Measurements from ENCODE around the gene UBC.
"Not testable (repeated sequence)": the region's sequence is repeated elsewhere in the genome, so short reads cannot be mapped to it uniquely, and the experiment has no call there.

UBC gene

GRCh38 chr12:124915239-124916236 is 1.1 kb upstream of the UBC start:
- H3K27me3 ChIP-seq (replicated peaks in 2 of 5; ENCODE audit: control insufficient read depth in 4 of 5, insufficient read depth in 5 of 5, low read length in 4 of 5), result no peaks in the 10 kb centered on the region
- 9% methylated on average over 12 of the region's 21 CpGs for WGBS (ENCODE audit: insufficient coverage)
- H3K36me3 ChIP-seq (ENCODE audit: control insufficient read depth in 4 of 4, insufficient read depth in 4 of 4, low read length in 3 of 4), result peaks cover 2 to 24% (median 14%) of the 10 kb centered on the region in 4 experiments
- peak in 2 of 3 donors; percentile 71 to 82 for DNase-seq
- H3K27ac ChIP-seq (ENCODE audit: insufficient read depth in 1 of 2, low read depth in 1 of 2, low read length in 2 of 2, poor library complexity in 1 of 2, severe bottlenecking in 2 of 2), result peak overlapping the region; percentile 100
- POLR2A ChIA-PET, result interaction anchor here (0.9 to 2.8 kb wide), 2 partner anchors 12 to 24 kb away, joined by 3 to 36 read pairs; no protein-coding TSS in a partner anchor
- H3K9me3 ChIP-seq (ENCODE audit: control extremely low read depth in 1 of 5, control insufficient read depth in 4 of 5, insufficient read depth in 2 of 5, low read depth in 1 of 5, low read length in 4 of 5), result no peaks in the 10 kb centered on the region
- H3K4me1 ChIP-seq (ENCODE audit: control extremely low read depth in 1 of 4, control insufficient read depth in 4 of 4, insufficient read depth in 4 of 4, low read length in 3 of 4), result peaks cover 42 to 72% (median 59%) of the 10 kb centered on the region in 4 experiments
- H3K4me3 ChIP-seq (ENCODE audit: control insufficient read depth in 1 of 7, extremely low read depth in 1 of 7, insufficient read depth in 4 of 7, low read depth in 2 of 7, low read length in 6 of 7), result peak overlapping the region; percentile 86 to 99 (median 97)
- CTCF ChIA-PET, result interaction anchor here (0.6 to 8.6 kb wide), 4 partner anchors 9 to 24 kb away, joined by 3 to 96 read pairs (median 6); no protein-coding TSS in a partner anchor

- H3K9me3 ChIP-seq (ENCODE audit: control extremely low read depth in 1 of 5, control insufficient read depth in 4 of 5, insufficient read depth in 2 of 5, low read depth in 1 of 5, low read length in 4 of 5), result no peaks in the 10 kb centered on the region
- peaks cover 2 to 30% (median 14%) of the 10 kb centered on the region in 4 experiments for H3K36me3 ChIP-seq (ENCODE audit: control insufficient read depth in 4 of 4, insufficient read depth in 4 of 4, low read length in 3 of 4)
- H3K4me1 ChIP-seq (ENCODE audit: control extremely low read depth in 1 of 4, control insufficient read depth in 4 of 4, insufficient read depth in 4 of 4, low read length in 3 of 4), result peaks cover 30 to 54% (median 41%) of the 10 kb centered on the region in 4 experiments
- 8% methylated on average over 37 of the region's 46 CpGs for WGBS (ENCODE audit: insufficient coverage)
- no peaks in the 10 kb centered on the region for H3K27me3 ChIP-seq (replicated peaks in 2 of 5; ENCODE audit: control insufficient read depth in 4 of 5, insufficient read depth in 5 of 5, low read length in 4 of 5)
- ChIA-PET POLR2A (interaction anchor here (1.0 to 2.8 kb wide), 2 partner anchors 13 to 26 kb away, joined by 11 to 36 read pairs; no protein-coding TSS in a partner anchor), CTCF (interaction anchor here (1.0 to 8.6 kb wide), 5 partner anchors 9 to 59 kb away, joined by 3 to 96 read pairs (median 4); no protein-coding TSS in a partner anchor)
- peak; percentile 93 to 96 (median 95) for DNase-seq
- H3K4me3 ChIP-seq (ENCODE audit: control insufficient read depth in 1 of 7, extremely low read depth in 1 of 7, insufficient read depth in 4 of 7, low read depth in 2 of 7, low read length in 6 of 7), result peak overlapping the region; percentile 86 to 99 (median 97)
- peak overlapping the region; percentile 100 for H3K27ac ChIP-seq (ENCODE audit: insufficient read depth in 1 of 2, low read depth in 1 of 2, low read length in 2 of 2, poor library complexity in 1 of 2, severe bottlenecking in 2 of 2)
Measured at GRCh38 chr12:124913474-124914391, 717 bp downstream of the UBC start.

GRCh38 chr12:124912529-124913287 is 1.7 kb downstream of the UBC start:
- Histone ChIP-seq H3K36me3 (ENCODE audit: control insufficient read depth in 4 of 4, insufficient read depth in 4 of 4, low read length in 3 of 4) (peaks cover 2 to 30% (median 14%) of the 10 kb centered on the region in 4 experiments), H3K4me3 (ENCODE audit: control insufficient read depth in 1 of 7, extremely low read depth in 1 of 7, insufficient read depth in 4 of 7, low read depth in 2 of 7, low read length in 6 of 7) (peak overlapping the region in 4 of 7 experiments; percentile 5 to 99 (median 42)), H3K4me1 (ENCODE audit: control extremely low read depth in 1 of 4, control insufficient read depth in 4 of 4, insufficient read depth in 4 of 4, low read length in 3 of 4) (peaks cover 21 to 44% (median 31%) of the 10 kb centered on the region in 4 experiments)
- H3K9me3 ChIP-seq (ENCODE audit: control extremely low read depth in 1 of 5, control insufficient read depth in 4 of 5, insufficient read depth in 2 of 5, low read depth in 1 of 5, low read length in 4 of 5); H3K27ac ChIP-seq (ENCODE audit: insufficient read depth in 1 of 2, low read depth in 1 of 2, low read length in 2 of 2, poor library complexity in 1 of 2, severe bottlenecking in 2 of 2); H3K27me3 ChIP-seq (replicated peaks in 2 of 5; ENCODE audit: control insufficient read depth in 4 of 5, insufficient read depth in 5 of 5, low read length in 4 of 5); DNase-seq: not testable (repeated sequence)
- ChIA-PET POLR2A (interaction anchor here (2.8 kb wide), 1 partner anchor 27 kb away, joined by 36 read pairs; no protein-coding TSS in a partner anchor), CTCF (interaction anchor here (1.1 to 8.6 kb wide), 4 partner anchors 10 to 58 kb away, joined by 3 to 96 read pairs (median 5); no protein-coding TSS in a partner anchor)
- WGBS (ENCODE audit: insufficient coverage), result 96% methylated on average over 7 of the region's 21 CpGs

GRCh38 chr12:124911521-124911920 is 2.9 kb downstream of the UBC start:
- ChIA-PET CTCF (interaction anchor here (1.1 to 8.2 kb wide), 4 partner anchors 10 to 28 kb away, joined by 4 to 128 read pairs (median 4); no protein-coding TSS in a partner anchor), POLR2A (interaction anchor here (0.7 to 1.8 kb wide), 3 partner anchors 16 to 29 kb away, joined by 4 to 9 read pairs (median 4); no protein-coding TSS in a partner anchor)
- 100% methylated on average over 2 of the region's 6 CpGs for WGBS (ENCODE audit: insufficient coverage)
- not testable (repeated sequence) for H3K27ac ChIP-seq (ENCODE audit: insufficient read depth in 1 of 2, low read depth in 1 of 2, low read length in 2 of 2, poor library complexity in 1 of 2, severe bottlenecking in 2 of 2); H3K27me3 ChIP-seq (replicated peaks in 2 of 5; ENCODE audit: control insufficient read depth in 4 of 5, insufficient read depth in 5 of 5, low read length in 4 of 5); H3K9me3 ChIP-seq (ENCODE audit: control extremely low read depth in 1 of 5, control insufficient read depth in 4 of 5, insufficient read depth in 2 of 5, low read depth in 1 of 5, low read length in 4 of 5)
- peak in 2 of 3 donors; percentile 40 to 46 for DNase-seq
- H3K4me1 ChIP-seq (ENCODE audit: control extremely low read depth in 1 of 4, control insufficient read depth in 4 of 4, insufficient read depth in 4 of 4, low read length in 3 of 4), result peaks cover 14 to 36% (median 24%) of the 10 kb centered on the region in 4 experiments
- H3K36me3 ChIP-seq (ENCODE audit: control insufficient read depth in 4 of 4, insufficient read depth in 4 of 4, low read length in 3 of 4), result peaks cover 2 to 30% (median 14%) of the 10 kb centered on the region in 4 experiments
- peak overlapping the region in 2 of 7 experiments; percentile 8 to 42 for H3K4me3 ChIP-seq (ENCODE audit: control insufficient read depth in 1 of 7, extremely low read depth in 1 of 7, insufficient read depth in 4 of 7, low read depth in 2 of 7, low read length in 6 of 7)

GRCh38 chr12:124910561-124911478 is 3.6 kb downstream of the UBC start:
- no peaks in the 10 kb centered on the region for H3K27me3 ChIP-seq (replicated peaks in 2 of 5; ENCODE audit: control insufficient read depth in 4 of 5, insufficient read depth in 5 of 5, low read length in 4 of 5)
- ChIA-PET POLR2A (interaction anchor here (0.7 to 1.8 kb wide), 5 partner anchors 11 to 29 kb away, joined by 3 to 9 read pairs (median 4); no protein-coding TSS in a partner anchor), CTCF (interaction anchor here (1.1 to 8.2 kb wide), 8 partner anchors 9 to 56 kb away, joined by 3 to 128 read pairs (median 4); no protein-coding TSS in a partner anchor)
- H3K27ac ChIP-seq (ENCODE audit: insufficient read depth in 1 of 2, low read depth in 1 of 2, low read length in 2 of 2, poor library complexity in 1 of 2, severe bottlenecking in 2 of 2), result peak overlapping the region in 1 of 2 experiments; percentile 25
- H3K4me1 ChIP-seq (ENCODE audit: control extremely low read depth in 1 of 4, control insufficient read depth in 4 of 4, insufficient read depth in 4 of 4, low read length in 3 of 4), result peaks cover 9 to 33% (median 19%) of the 10 kb centered on the region in 4 experiments
- DNase-seq, result peak in 2 of 3 donors; percentile 40 to 45
- H3K4me3 ChIP-seq (ENCODE audit: control insufficient read depth in 1 of 7, extremely low read depth in 1 of 7, insufficient read depth in 4 of 7, low read depth in 2 of 7, low read length in 6 of 7), result peak overlapping the region in 2 of 7 experiments; percentile 8 to 42
- H3K36me3 ChIP-seq (ENCODE audit: control insufficient read depth in 4 of 4, insufficient read depth in 4 of 4, low read length in 3 of 4), result peaks cover 2 to 30% (median 14%) of the 10 kb centered on the region in 4 experiments
- WGBS (ENCODE audit: insufficient coverage), result 85% methylated on average over 8 of the region's 9 CpGs
- H3K9me3 ChIP-seq (ENCODE audit: control extremely low read depth in 1 of 5, control insufficient read depth in 4 of 5, insufficient read depth in 2 of 5, low read depth in 1 of 5, low read length in 4 of 5), result no peaks in the 10 kb centered on the region

Measured in common myeloid progenitor, CD34-positive (primary cell).